ENCODE measurements around the gene NAV2.

- TF ChIP-seq CTCF (conservative IDR thresholded peaks at IDR 0.05 in 1 of 2, IDR thresholded peaks at IDR 0.05 in 1 of 2; ENCODE audit: low read depth in 1 of 2, low read length in 2 of 2) (no peak), EZH2 (IDR thresholded peaks at IDR 0.05; ENCODE audit: low read length, missing control alignments) (no peak)
Observed at GRCh38 chr11:20116825-20117224, 404.2 kb downstream of the NAV2 start.
